ENCODE results near the gene ATP6V1G2.

ATP6V1G2 gene

GRCh38 chr6:31541059-31541657 is 5.2 kb downstream of the ATP6V1G2 start:
- Histone ChIP-seq H3K4me3 (ENCODE audit: low read depth, low read length) (peak overlapping the region; percentile 93), H3K36me3 (ENCODE audit: control insufficient read depth, insufficient read depth, low read length) (peaks cover 37% of the 10 kb centered on the region), H3K9me3 (ENCODE audit: control insufficient read depth, insufficient read depth, low read length) (no peaks in the 10 kb centered on the region), H3K4me1 (ENCODE audit: control insufficient read depth, insufficient read depth, low read length) (peaks cover 10% of the 10 kb centered on the region), H3K9ac (ENCODE audit: low read depth, low read length) (peak overlapping the region; percentile 100), H3K27me3 (ENCODE audit: control insufficient read depth, insufficient read depth, low read length) (no peaks in the 10 kb centered on the region)

GRCh38 chr6:31540640-31541039 is 5.8 kb downstream of the ATP6V1G2 start:
- no peaks in the 10 kb centered on the region for H3K9me3 ChIP-seq (ENCODE audit: control insufficient read depth, insufficient read depth, low read length)
- no peaks in the 10 kb centered on the region for H3K27me3 ChIP-seq (ENCODE audit: control insufficient read depth, insufficient read depth, low read length)
- peaks cover 42% of the 10 kb centered on the region for H3K36me3 ChIP-seq (ENCODE audit: control insufficient read depth, insufficient read depth, low read length)
- peak overlapping the region; percentile 93 for H3K4me3 ChIP-seq (ENCODE audit: low read depth, low read length)
- H3K9ac ChIP-seq (ENCODE audit: low read depth, low read length) = peak overlapping the region; percentile 100
- H3K4me1 ChIP-seq (ENCODE audit: control insufficient read depth, insufficient read depth, low read length) = peaks cover 10% of the 10 kb centered on the region

GRCh38 chr6:31538805-31539400 is 7.5 kb downstream of the ATP6V1G2 start:
- Histone ChIP-seq H3K4me3 (ENCODE audit: low read depth, low read length) (no peak overlapping the region), H3K36me3 (ENCODE audit: control insufficient read depth, insufficient read depth, low read length) (peaks cover 60% of the 10 kb centered on the region)

GRCh38 chr6:31535538-31536324 is 10.7 kb downstream of the ATP6V1G2 start:
- H3K9ac ChIP-seq (ENCODE audit: low read depth, low read length) = no peak overlapping the region
- no peaks in the 10 kb centered on the region for H3K27me3 ChIP-seq (ENCODE audit: control insufficient read depth, insufficient read depth, low read length)
- peaks cover 74% of the 10 kb centered on the region for H3K36me3 ChIP-seq (ENCODE audit: control insufficient read depth, insufficient read depth, low read length)

More at GRCh38 chr6:31538805-31539400, 7.5 kb downstream of the ATP6V1G2 start:
- no peaks in the 10 kb centered on the region for H3K27me3 ChIP-seq (ENCODE audit: control insufficient read depth, insufficient read depth, low read length)
- H3K9ac ChIP-seq (ENCODE audit: low read depth, low read length) = no peak overlapping the region
- peaks cover 10% of the 10 kb centered on the region for H3K4me1 ChIP-seq (ENCODE audit: control insufficient read depth, insufficient read depth, low read length)
- no peaks in the 10 kb centered on the region for H3K9me3 ChIP-seq (ENCODE audit: control insufficient read depth, insufficient read depth, low read length)

GRCh38 chr6:31534521-31535040 is 11.8 kb downstream of the ATP6V1G2 start:
- Histone ChIP-seq H3K4me1 (ENCODE audit: control insufficient read depth, insufficient read depth, low read length) (peaks cover 8% of the 10 kb centered on the region), H3K9ac (ENCODE audit: low read depth, low read length) (no peak overlapping the region), H3K9me3 (ENCODE audit: control insufficient read depth, insufficient read depth, low read length) (no peaks in the 10 kb centered on the region), H3K4me3 (ENCODE audit: low read depth, low read length) (no peak overlapping the region), H3K27me3 (ENCODE audit: control insufficient read depth, insufficient read depth, low read length) (no peaks in the 10 kb centered on the region), H3K36me3 (ENCODE audit: control insufficient read depth, insufficient read depth, low read length) (peaks cover 75% of the 10 kb centered on the region)

More at GRCh38 chr6:31535538-31536324, 10.7 kb downstream of the ATP6V1G2 start:
- H3K9me3 ChIP-seq (ENCODE audit: control insufficient read depth, insufficient read depth, low read length) = no peaks in the 10 kb centered on the region
- H3K4me3 ChIP-seq (ENCODE audit: low read depth, low read length) = no peak overlapping the region
- peaks cover 10% of the 10 kb centered on the region for H3K4me1 ChIP-seq (ENCODE audit: control insufficient read depth, insufficient read depth, low read length)

- Histone ChIP-seq H3K4me1 (ENCODE audit: control insufficient read depth, insufficient read depth, low read length) (peaks cover 4% of the 10 kb centered on the region), H3K9ac (ENCODE audit: low read depth, low read length) (no peak overlapping the region), H3K4me3 (ENCODE audit: low read depth, low read length) (no peak overlapping the region), H3K9me3 (ENCODE audit: control insufficient read depth, insufficient read depth, low read length) (no peaks in the 10 kb centered on the region), H3K27me3 (ENCODE audit: control insufficient read depth, insufficient read depth, low read length) (no peaks in the 10 kb centered on the region), H3K36me3 (ENCODE audit: control insufficient read depth, insufficient read depth, low read length) (peaks cover 69% of the 10 kb centered on the region)
These were observed 12.4 kb downstream of the ATP6V1G2 start for GRCh38 chr6:31534011-31534410.

GRCh38 chr6:31533455-31533841 is 13.0 kb downstream of the ATP6V1G2 start:
- Histone ChIP-seq H3K9me3 (ENCODE audit: control insufficient read depth, insufficient read depth, low read length) (no peaks in the 10 kb centered on the region), H3K4me3 (ENCODE audit: low read depth, low read length) (no peak overlapping the region), H3K9ac (ENCODE audit: low read depth, low read length) (no peak overlapping the region), H3K27me3 (ENCODE audit: control insufficient read depth, insufficient read depth, low read length) (no peaks in the 10 kb centered on the region), H3K36me3 (ENCODE audit: control insufficient read depth, insufficient read depth, low read length) (peaks cover 63% of the 10 kb centered on the region), H3K4me1 (ENCODE audit: control insufficient read depth, insufficient read depth, low read length) (peaks cover 3% of the 10 kb centered on the region)

GRCh38 chr6:31532644-31533454 is 13.6 kb downstream of the ATP6V1G2 start:
- Histone ChIP-seq H3K36me3 (ENCODE audit: control insufficient read depth, insufficient read depth, low read length) (peaks cover 57% of the 10 kb centered on the region), H3K9me3 (ENCODE audit: control insufficient read depth, insufficient read depth, low read length) (no peaks in the 10 kb centered on the region), H3K27me3 (ENCODE audit: control insufficient read depth, insufficient read depth, low read length) (no peaks in the 10 kb centered on the region), H3K9ac (ENCODE audit: low read depth, low read length) (no peak overlapping the region), H3K4me3 (ENCODE audit: low read depth, low read length) (no peak overlapping the region), H3K4me1 (ENCODE audit: control insufficient read depth, insufficient read depth, low read length) (peaks cover 3% of the 10 kb centered on the region)

GRCh38 chr6:31531771-31532643 is 14.4 kb downstream of the ATP6V1G2 start:
- Histone ChIP-seq H3K36me3 (ENCODE audit: control insufficient read depth, insufficient read depth, low read length) (peaks cover 52% of the 10 kb centered on the region), H3K27me3 (ENCODE audit: control insufficient read depth, insufficient read depth, low read length) (no peaks in the 10 kb centered on the region), H3K4me1 (ENCODE audit: control insufficient read depth, insufficient read depth, low read length) (peaks cover 3% of the 10 kb centered on the region), H3K9me3 (ENCODE audit: control insufficient read depth, insufficient read depth, low read length) (no peaks in the 10 kb centered on the region), H3K4me3 (ENCODE audit: low read depth, low read length) (no peak overlapping the region), H3K9ac (ENCODE audit: low read depth, low read length) (no peak overlapping the region)

GRCh38 chr6:31531162-31531561 is 15.2 kb downstream of the ATP6V1G2 start:
- H3K27me3 ChIP-seq (ENCODE audit: control insufficient read depth, insufficient read depth, low read length) = no peaks in the 10 kb centered on the region
- peaks cover 46% of the 10 kb centered on the region for H3K36me3 ChIP-seq (ENCODE audit: control insufficient read depth, insufficient read depth, low read length)
- H3K9ac ChIP-seq (ENCODE audit: low read depth, low read length) = no peak overlapping the region
- H3K4me3 ChIP-seq (ENCODE audit: low read depth, low read length) = no peak overlapping the region
- H3K9me3 ChIP-seq (ENCODE audit: control insufficient read depth, insufficient read depth, low read length) = no peaks in the 10 kb centered on the region
- peaks cover 3% of the 10 kb centered on the region for H3K4me1 ChIP-seq (ENCODE audit: control insufficient read depth, insufficient read depth, low read length)

Data from iPS-15b (cell line).